Parietal lobe (tissue), 1 donor: ENCODE results near the gene NCBP1. TPM values are rescaled to one million over a fixed set of nuclear protein-coding genes. Genes with fewer than 3 reads are reported as not detected.

ENCODE experiments used
- total RNA-seq: library from RNA; depleted of rRNA; stranded (reverse); fragments of >200 nt; gene quantifications from one replicate; pipeline ENCODE4 v1.2.3, GENCODE V29; 2014

NCBP1 gene
- total RNA-seq = 68.9 TPM

GRCh38 chr9:97632985-97633858, at the start of gene NCBP1, which contains the start of gene TSTD2:
Gene NCBP1, plus strand, starts transcription at chr9:97633821. Its CDS starts 61 bp downstream, at chr9:97633882.
Gene TSTD2, minus strand, starts transcription at chr9:97633368. Its CDS starts 5,806 bp downstream, at chr9:97627562.

GRCh38 chr9:97696803-97697601, 63.4 kb downstream of the NCBP1 start, which contains the start of gene XPA:
Gene XPA, minus strand, starts transcription at chr9:97697340. Its CDS starts 48 bp downstream, at chr9:97697292.

Other genes with a start within 250 kb of the NCBP1 start
- gene TDRD7, start 221.7 kb upstream of the NCBP1 start, total RNA-seq = 40.4 TPM
- 42.6 TPM for gene TMOD1, start 132.2 kb upstream of the NCBP1 start, total RNA-seq
- gene TSTD2, start 453 bp upstream of the NCBP1 start, total RNA-seq = 71.7 TPM
- 32.6 TPM for gene XPA, start 63.5 kb downstream of the NCBP1 start, total RNA-seq
- not detected for gene FOXE1, start 219.4 kb downstream of the NCBP1 start, total RNA-seq